ENCODE results near the gene STAC3.

DNA sequence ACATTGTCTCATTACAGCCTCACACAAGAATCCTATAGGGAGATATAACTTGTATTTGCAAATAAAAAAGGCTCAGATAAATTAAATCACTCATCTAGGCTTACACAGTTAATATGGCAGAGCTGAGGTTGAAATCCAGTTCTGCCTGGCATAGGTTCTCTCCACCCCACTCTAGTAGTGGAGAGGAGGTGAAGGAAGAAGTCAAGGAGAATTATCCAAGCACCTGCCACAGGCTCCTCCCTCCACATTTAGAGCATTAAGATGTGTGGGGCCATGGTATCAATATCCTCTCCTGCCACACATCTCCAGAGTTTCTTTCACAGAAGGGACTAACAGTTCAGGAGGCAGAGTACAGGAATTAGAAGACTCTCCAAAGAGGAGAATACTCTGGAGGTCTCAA is 22.5 kb upstream of the STAC3 start:
- TF ChIP-seq, protein P1, sequence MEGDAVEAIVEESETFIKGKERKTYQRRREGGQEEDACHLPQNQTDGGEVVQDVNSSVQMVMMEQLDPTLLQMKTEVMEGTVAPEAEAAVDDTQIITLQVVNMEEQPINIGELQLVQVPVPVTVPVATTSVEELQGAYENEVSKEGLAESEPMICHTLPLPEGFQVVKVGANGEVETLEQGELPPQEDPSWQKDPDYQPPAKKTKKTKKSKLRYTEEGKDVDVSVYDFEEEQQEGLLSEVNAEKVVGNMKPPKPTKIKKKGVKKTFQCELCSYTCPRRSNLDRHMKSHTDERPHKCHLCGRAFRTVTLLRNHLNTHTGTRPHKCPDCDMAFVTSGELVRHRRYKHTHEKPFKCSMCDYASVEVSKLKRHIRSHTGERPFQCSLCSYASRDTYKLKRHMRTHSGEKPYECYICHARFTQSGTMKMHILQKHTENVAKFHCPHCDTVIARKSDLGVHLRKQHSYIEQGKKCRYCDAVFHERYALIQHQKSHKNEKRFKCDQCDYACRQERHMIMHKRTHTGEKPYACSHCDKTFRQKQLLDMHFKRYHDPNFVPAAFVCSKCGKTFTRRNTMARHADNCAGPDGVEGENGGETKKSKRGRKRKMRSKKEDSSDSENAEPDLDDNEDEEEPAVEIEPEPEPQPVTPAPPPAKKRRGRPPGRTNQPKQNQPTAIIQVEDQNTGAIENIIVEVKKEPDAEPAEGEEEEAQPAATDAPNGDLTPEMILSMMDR (conservative IDR thresholded peaks at IDR 0.05 in 1 of 2, IDR thresholded peaks at IDR 0.05 in 1 of 2; ENCODE audit: low read depth in 1 of 2, low read length in 2 of 2), result no peak
- no peak for TF ChIP-seq EZH2 (IDR thresholded peaks at IDR 0.05; ENCODE audit: low read length, missing control alignments)
